Gastrocnemius medialis (tissue), 4 donors: ENCODE results near the gene NLGN1. TPM values are rescaled to one million over a fixed set of nuclear protein-coding genes. Genes with fewer than 3 reads are reported as not detected.

Experiments
- ATAC-seq, 2 donors: fragments of 150-250 bp; one replicate each; pipeline ENCODE4 v1.9.1; 2016
- DNase-seq, 2 donors: peaks; one replicate each; pipeline ENCODE4 v3.0.0-alpha.2; 2019
- H3K27ac ChIP-seq, 4 donors: fragments of 200-600 bp; sonication (generic); 1 replicate in 1 of 4; 2 replicates in 3 of 4; pipeline ENCODE4 v1.5.1; 2016 to 2018; ENCODE audit warnings: mild to moderate bottlenecking in 2 of 4, moderate library complexity in 1 of 4
- H3K27me3 ChIP-seq, 3 donors: fragments of 200-600 bp; sonication (generic) in 2 of 3; 1 replicate in 1 of 3; 2 replicates in 2 of 3; pipeline versions ENCODE4 v1.5.1 to v1.6.0; 2016 to 2019; ENCODE audit warnings: mild to moderate bottlenecking in 1 of 3, moderate library complexity in 1 of 3
- H3K36me3 ChIP-seq, 2 donors: fragments of 200-600 bp; sonication (generic) in 1 of 2; one replicate each; pipeline ENCODE4 v1.5.1; 2017 to 2018
- H3K4me1 ChIP-seq, 2 donors: fragments of 200-600 bp; sonication (generic) in 1 of 2; one replicate each; pipeline ENCODE4 v1.5.1; 2016 to 2017; ENCODE audit warnings: mild to moderate bottlenecking in 2 of 2
- H3K4me3 ChIP-seq, 4 donors: fragments of 200-600 bp; sonication (generic) in 3 of 4; 1 replicate in 1 of 4; 2 replicates in 3 of 4; pipeline ENCODE4 v1.5.1; 2016 to 2019; ENCODE audit warnings: mild to moderate bottlenecking in 2 of 4
- H3K9me3 ChIP-seq, 3 donors: fragments of 200-600 bp; sonication (generic) in 2 of 3; 1 replicate in 1 of 3; 2 replicates in 2 of 3; pipeline ENCODE4 v1.5.1; 2016 to 2019
- CTCF ChIP-seq, 5 experiments: fragments of 450-650 bp in 3 of 5; fragments of 200-600 bp in 2 of 5; sonication (generic) in 2 of 5; IDR thresholded peaks in 4 of 5; conservative IDR thresholded peaks in 1 of 5; 1 replicate in 4 of 5; 2 replicates in 1 of 5; pipeline ENCODE4 v1.5.1; 2016 to 2019; ENCODE audit warnings: antibody characterized with exemption in 5 of 5, mild to moderate bottlenecking in 3 of 5, moderate library complexity in 3 of 5
- POLR2A ChIP-seq, 2 donors: fragments of 450-650 bp; IDR thresholded peaks; one replicate each; pipeline ENCODE4 v1.6.1; 2017; ENCODE audit warnings: antibody characterized with exemption in 2 of 2, mild to moderate bottlenecking in 2 of 2, moderate library complexity in 2 of 2
- in situ Hi-C, 4 donors: fragments of 200-750 bp; cut with MboI; loops; one replicate each; pipeline versions ENCODE4 v1.15.0 to v1.8.0; 2017; ENCODE audit warnings: low sequenced_read_pairs in 4 of 4
- intact Hi-C: fragments of 100-400 bp; cut with DNase I; formaldehyde crosslinking; loops from one replicate; pipeline ENCODE4 v1.15.1; 2023; ENCODE audit warnings: low total_unique reads
- total RNA-seq, 4 donors: library from RNA; depleted of rRNA; stranded (reverse); fragments of >200 nt; gene quantifications; one replicate each; pipeline versions ENCODE4 v1.1.0 to v1.2.3, GENCODE V29; 2016

The NLGN1 gene
- total RNA-seq, 4 donors from 2014 or later, result 0.52 to 1.9 (median 1.1) TPM

GRCh38 chr3:174126990-174127758 is 729.6 kb downstream of the NLGN1 start:
- TF ChIP-seq POLR2A (IDR thresholded peaks at IDR 0.05) (no peak), CTCF (IDR thresholded peaks at IDR 0.05 in 4 of 5, conservative IDR thresholded peaks at IDR 0.05 in 1 of 5) (no peak)
- no peak overlapping the region for H3K27ac ChIP-seq
- no peak for DNase-seq
- no peaks in the 10 kb centered on the region for H3K27me3 ChIP-seq
- ATAC-seq, result no peak
- no peak overlapping the region for H3K4me3 ChIP-seq
- in situ Hi-C loops (no loop called here), intact Hi-C loops (no loop called here)
- no peaks in the 10 kb centered on the region for H3K36me3 ChIP-seq
- H3K9me3 ChIP-seq, result peaks cover 0 to 3% (median 0%) of the 10 kb centered on the region in 3 donors
- no peaks in the 10 kb centered on the region for H3K4me1 ChIP-seq

- DNase-seq, result no peak
- ATAC-seq, result no peak
- Histone ChIP-seq H3K36me3 (no peaks in the 10 kb centered on the region), H3K4me3 (no peak overlapping the region), H3K4me1 (no peaks in the 10 kb centered on the region), H3K27ac (no peak overlapping the region), H3K9me3 (peaks cover 0 to 3% (median 0%) of the 10 kb centered on the region in 3 donors), H3K27me3 (no peaks in the 10 kb centered on the region)
- intact Hi-C loops, result no loop called here
- TF ChIP-seq CTCF (IDR thresholded peaks at IDR 0.05 in 4 of 5, conservative IDR thresholded peaks at IDR 0.05 in 1 of 5) (no peak), POLR2A (IDR thresholded peaks at IDR 0.05) (no peak)
- in situ Hi-C loops, result no loop called here
Measured at GRCh38 chr3:174132006-174132405, 734.5 kb downstream of the NLGN1 start.

- intact Hi-C loops, result no loop called here
- TF ChIP-seq CTCF (IDR thresholded peaks at IDR 0.05 in 4 of 5, conservative IDR thresholded peaks at IDR 0.05 in 1 of 5), result no peak
- no peak for TF ChIP-seq POLR2A (IDR thresholded peaks at IDR 0.05)
Measured at GRCh38 chr3:174132421-174133042, 735.0 kb downstream of the NLGN1 start.

GRCh38 chr3:174146008-174146407 is 748.5 kb downstream of the NLGN1 start:
- in situ Hi-C loops (no loop called here), intact Hi-C loops (no loop called here)
- no peaks in the 10 kb centered on the region for H3K36me3 ChIP-seq
- H3K4me3 ChIP-seq, result no peak overlapping the region
- TF ChIP-seq POLR2A (IDR thresholded peaks at IDR 0.05), result no peak
- TF ChIP-seq CTCF (IDR thresholded peaks at IDR 0.05 in 4 of 5, conservative IDR thresholded peaks at IDR 0.05 in 1 of 5), result no peak
- ATAC-seq (no peak), DNase-seq (no peak)
- H3K4me1 ChIP-seq, result no peaks in the 10 kb centered on the region
- H3K9me3 ChIP-seq, result no peaks in the 10 kb centered on the region
- no peak overlapping the region for H3K27ac ChIP-seq
- no peaks in the 10 kb centered on the region for H3K27me3 ChIP-seq

More at GRCh38 chr3:174132421-174133042, 735.0 kb downstream of the NLGN1 start:
- DNase-seq (no peak), ATAC-seq (no peak)
- no peaks in the 10 kb centered on the region for H3K36me3 ChIP-seq
- H3K9me3 ChIP-seq, result peaks cover 0 to 3% (median 0%) of the 10 kb centered on the region in 3 donors
- in situ Hi-C loops, result no loop called here
- H3K27ac ChIP-seq, result no peak overlapping the region
- no peak overlapping the region for H3K4me3 ChIP-seq
- H3K27me3 ChIP-seq, result no peaks in the 10 kb centered on the region
- no peaks in the 10 kb centered on the region for H3K4me1 ChIP-seq
